ENCODE data around the gene NSG2. TPM values are rescaled to one million over a fixed set of nuclear protein-coding genes. Genes with fewer than 3 reads are reported as not detected.

Gene NSG2
- total and polyA plus RNA-seq, 5 donors from 2014 or later, result not detected

- H3K4me1 Mint-ChIP-seq, result no peaks in the 10 kb centered on the region
- H3K27ac Mint-ChIP-seq, result no peak overlapping the region
- H3K27me3 ChIP-seq (ENCODE audit: control insufficient read depth, insufficient read depth, low read length), result no peaks in the 10 kb centered on the region
- H3K36me3 Mint-ChIP-seq, result no peaks in the 10 kb centered on the region
- peaks cover 4% of the 10 kb centered on the region for H3K27me3 Mint-ChIP-seq
- ATAC-seq (ENCODE audit: low read depth in 2 of 2) (no peak), DNase-seq (no peak)
- H3K4me3 ChIP-seq (ENCODE audit: low read depth, low read length), result no peak overlapping the region
- H3K9me3 Mint-ChIP-seq, result no peaks in the 10 kb centered on the region
- no peaks in the 10 kb centered on the region for H3K4me1 ChIP-seq (ENCODE audit: control insufficient read depth, insufficient read depth, low read length, poor library complexity, severe bottlenecking)
- no peaks in the 10 kb centered on the region for H3K36me3 ChIP-seq (ENCODE audit: control insufficient read depth, insufficient read depth, low read length)
- no peak overlapping the region for H3K27ac ChIP-seq (ENCODE audit: insufficient read depth, low read length, poor library complexity, severe bottlenecking)
- H3K4me3 Mint-ChIP-seq, result no peak overlapping the region
- no peaks in the 10 kb centered on the region for H3K9me3 ChIP-seq (ENCODE audit: control insufficient read depth in 2 of 2, low read length in 2 of 2)
Observed at GRCh38 chr5:174083056-174083827, 37.7 kb downstream of the NSG2 start.

- Mint-ChIP-seq H3K27ac (no peak overlapping the region), H3K4me3 (no peak overlapping the region), H3K36me3 (no peaks in the 10 kb centered on the region), H3K9me3 (no peaks in the 10 kb centered on the region), H3K4me1 (no peaks in the 10 kb centered on the region), H3K27me3 (peaks cover 4% of the 10 kb centered on the region)
- no peak overlapping the region for H3K4me3 ChIP-seq (ENCODE audit: low read depth, low read length)
- ATAC-seq (ENCODE audit: low read depth in 2 of 2), result no peak
- no peaks in the 10 kb centered on the region for H3K9me3 ChIP-seq (ENCODE audit: control insufficient read depth in 2 of 2, low read length in 2 of 2)
- H3K4me1 ChIP-seq (ENCODE audit: control insufficient read depth, insufficient read depth, low read length, poor library complexity, severe bottlenecking), result no peaks in the 10 kb centered on the region
- no peaks in the 10 kb centered on the region for H3K36me3 ChIP-seq (ENCODE audit: control insufficient read depth, insufficient read depth, low read length)
- no peak overlapping the region for H3K27ac ChIP-seq (ENCODE audit: insufficient read depth, low read length, poor library complexity, severe bottlenecking)
- H3K27me3 ChIP-seq (ENCODE audit: control insufficient read depth, insufficient read depth, low read length), result no peaks in the 10 kb centered on the region
- no peak for DNase-seq
Observed at GRCh38 chr5:174084691-174085154, 39.2 kb downstream of the NSG2 start.

- no peak overlapping the region for H3K4me3 ChIP-seq (ENCODE audit: low read depth, low read length)
- no peaks in the 10 kb centered on the region for H3K4me1 ChIP-seq (ENCODE audit: control insufficient read depth, insufficient read depth, low read length, poor library complexity, severe bottlenecking)
- Mint-ChIP-seq H3K4me1 (no peaks in the 10 kb centered on the region), H3K27ac (no peak overlapping the region), H3K4me3 (no peak overlapping the region), H3K27me3 (peaks cover 4% of the 10 kb centered on the region), H3K9me3 (no peaks in the 10 kb centered on the region), H3K36me3 (no peaks in the 10 kb centered on the region)
- no peak overlapping the region for H3K27ac ChIP-seq (ENCODE audit: insufficient read depth, low read length, poor library complexity, severe bottlenecking)
- no peaks in the 10 kb centered on the region for H3K27me3 ChIP-seq (ENCODE audit: control insufficient read depth, insufficient read depth, low read length)
- ATAC-seq (ENCODE audit: low read depth in 2 of 2) (no peak), DNase-seq (no peak)
- no peaks in the 10 kb centered on the region for H3K9me3 ChIP-seq (ENCODE audit: control insufficient read depth in 2 of 2, low read length in 2 of 2)
- H3K36me3 ChIP-seq (ENCODE audit: control insufficient read depth, insufficient read depth, low read length), result no peaks in the 10 kb centered on the region
Observed at GRCh38 chr5:174086751-174087150, 41.2 kb downstream of the NSG2 start.

- Histone ChIP-seq H3K36me3 (ENCODE audit: control insufficient read depth, insufficient read depth, low read length) (no peaks in the 10 kb centered on the region), H3K27me3 (ENCODE audit: control insufficient read depth, insufficient read depth, low read length) (no peaks in the 10 kb centered on the region), H3K9me3 (ENCODE audit: control insufficient read depth in 2 of 2, low read length in 2 of 2) (no peaks in the 10 kb centered on the region), H3K4me1 (ENCODE audit: control insufficient read depth, insufficient read depth, low read length, poor library complexity, severe bottlenecking) (no peaks in the 10 kb centered on the region), H3K27ac (ENCODE audit: insufficient read depth, low read length, poor library complexity, severe bottlenecking) (no peak overlapping the region), H3K4me3 (ENCODE audit: low read depth, low read length) (no peak overlapping the region)
- DNase-seq (no peak), ATAC-seq (ENCODE audit: low read depth in 2 of 2) (no peak)
- Mint-ChIP-seq H3K4me3 (no peak overlapping the region), H3K27ac (no peak overlapping the region), H3K27me3 (no peaks in the 10 kb centered on the region), H3K36me3 (no peaks in the 10 kb centered on the region), H3K9me3 (peaks cover 0 to 2% (median 0%) of the 10 kb centered on the region in 7 donors), H3K4me1 (no peaks in the 10 kb centered on the region)
Observed at GRCh38 chr5:174087783-174088182, 42.3 kb downstream of the NSG2 start.

GRCh38 chr5:174090129-174090528 lies 44.6 kb downstream of the NSG2 start:
- H3K27ac ChIP-seq (ENCODE audit: insufficient read depth, low read length, poor library complexity, severe bottlenecking), result no peak overlapping the region
- no peaks in the 10 kb centered on the region for H3K36me3 Mint-ChIP-seq
- ATAC-seq (ENCODE audit: low read depth in 2 of 2) (no peak), DNase-seq (no peak)
- H3K9me3 ChIP-seq (ENCODE audit: control insufficient read depth in 2 of 2, low read length in 2 of 2), result no peaks in the 10 kb centered on the region
- H3K27me3 Mint-ChIP-seq, result no peaks in the 10 kb centered on the region
- peaks cover 0 to 2% (median 0%) of the 10 kb centered on the region in 7 donors for H3K9me3 Mint-ChIP-seq
- no peaks in the 10 kb centered on the region for H3K4me1 ChIP-seq (ENCODE audit: control insufficient read depth, insufficient read depth, low read length, poor library complexity, severe bottlenecking)
- no peak overlapping the region for H3K4me3 Mint-ChIP-seq
- H3K27ac Mint-ChIP-seq, result peak overlapping the region in 1 of 3 donors; percentile 29
- no peaks in the 10 kb centered on the region for H3K36me3 ChIP-seq (ENCODE audit: control insufficient read depth, insufficient read depth, low read length)
- no peak overlapping the region for H3K4me3 ChIP-seq (ENCODE audit: low read depth, low read length)
- H3K4me1 Mint-ChIP-seq, result no peaks in the 10 kb centered on the region
- H3K27me3 ChIP-seq (ENCODE audit: control insufficient read depth, insufficient read depth, low read length), result peaks cover under 1% of the 10 kb centered on the region

GRCh38 chr5:174093123-174093522 lies 47.6 kb downstream of the NSG2 start:
- no peak overlapping the region for H3K4me3 Mint-ChIP-seq
- H3K4me1 Mint-ChIP-seq, result no peaks in the 10 kb centered on the region
- H3K36me3 Mint-ChIP-seq, result no peaks in the 10 kb centered on the region
- DNase-seq, result no peak
- no peaks in the 10 kb centered on the region for H3K27me3 Mint-ChIP-seq
- no peak overlapping the region for H3K27ac Mint-ChIP-seq
- Histone ChIP-seq H3K4me3 (ENCODE audit: low read depth, low read length) (no peak overlapping the region), H3K27me3 (ENCODE audit: control insufficient read depth, insufficient read depth, low read length) (peaks cover 2% of the 10 kb centered on the region), H3K36me3 (ENCODE audit: control insufficient read depth, insufficient read depth, low read length) (no peaks in the 10 kb centered on the region), H3K4me1 (ENCODE audit: control insufficient read depth, insufficient read depth, low read length, poor library complexity, severe bottlenecking) (no peaks in the 10 kb centered on the region), H3K9me3 (ENCODE audit: control insufficient read depth in 2 of 2, low read length in 2 of 2) (no peaks in the 10 kb centered on the region), H3K27ac (ENCODE audit: insufficient read depth, low read length, poor library complexity, severe bottlenecking) (no peak overlapping the region)
- peaks cover 0 to 2% (median 0%) of the 10 kb centered on the region in 7 donors for H3K9me3 Mint-ChIP-seq
- no peak for ATAC-seq (ENCODE audit: low read depth in 2 of 2)

GRCh38 chr5:174094857-174095606 lies 49.5 kb downstream of the NSG2 start:
- Mint-ChIP-seq H3K4me3 (no peak overlapping the region), H3K36me3 (no peaks in the 10 kb centered on the region), H3K4me1 (no peaks in the 10 kb centered on the region), H3K27me3 (no peaks in the 10 kb centered on the region), H3K9me3 (peaks cover 0 to 2% (median 0%) of the 10 kb centered on the region in 7 donors), H3K27ac (no peak overlapping the region)
- H3K4me3 ChIP-seq (ENCODE audit: low read depth, low read length), result no peak overlapping the region
- H3K36me3 ChIP-seq (ENCODE audit: control insufficient read depth, insufficient read depth, low read length), result no peaks in the 10 kb centered on the region
- DNase-seq, result no peak
- ATAC-seq (ENCODE audit: low read depth in 2 of 2), result no peak
- no peak overlapping the region for H3K27ac ChIP-seq (ENCODE audit: insufficient read depth, low read length, poor library complexity, severe bottlenecking)
- peaks cover 2% of the 10 kb centered on the region for H3K27me3 ChIP-seq (ENCODE audit: control insufficient read depth, insufficient read depth, low read length)
- no peaks in the 10 kb centered on the region for H3K4me1 ChIP-seq (ENCODE audit: control insufficient read depth, insufficient read depth, low read length, poor library complexity, severe bottlenecking)
- H3K9me3 ChIP-seq (ENCODE audit: control insufficient read depth in 2 of 2, low read length in 2 of 2), result no peaks in the 10 kb centered on the region
